Activated naive CD4-positive, alpha-beta T cell treated with anti-CD3 and anti-CD28 coated beads, Interleukin-2, amount 50 U/mL, for 16 hours (primary cell): ENCODE data around the gene SHISA5.

Experiments used
- DNase-seq: peaks from one replicate; pipeline ENCODE4 v3.0.0-alpha.2; 2020

SHISA5 gene

DNA sequence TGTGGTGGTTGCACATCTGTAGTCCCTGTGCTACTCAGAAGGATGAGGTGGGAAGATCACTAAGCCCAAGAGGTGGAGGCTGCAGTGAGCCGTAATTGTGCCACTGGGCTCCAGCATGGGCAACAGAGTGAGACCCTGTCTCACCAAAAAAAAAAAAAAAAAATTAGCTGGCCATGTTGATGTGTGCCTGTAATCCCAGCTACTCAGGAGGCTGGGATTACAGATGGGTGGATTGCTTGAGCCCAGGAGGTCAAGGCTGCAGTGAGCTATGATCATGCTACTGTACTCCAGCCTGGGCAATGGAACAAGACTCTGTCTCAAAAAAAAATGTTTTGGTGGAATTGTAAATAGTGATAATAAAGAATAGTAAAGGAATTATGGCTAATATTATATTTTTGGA is 47.5 kb downstream of the SHISA5 start:
- no peak for DNase-seq

DNA sequence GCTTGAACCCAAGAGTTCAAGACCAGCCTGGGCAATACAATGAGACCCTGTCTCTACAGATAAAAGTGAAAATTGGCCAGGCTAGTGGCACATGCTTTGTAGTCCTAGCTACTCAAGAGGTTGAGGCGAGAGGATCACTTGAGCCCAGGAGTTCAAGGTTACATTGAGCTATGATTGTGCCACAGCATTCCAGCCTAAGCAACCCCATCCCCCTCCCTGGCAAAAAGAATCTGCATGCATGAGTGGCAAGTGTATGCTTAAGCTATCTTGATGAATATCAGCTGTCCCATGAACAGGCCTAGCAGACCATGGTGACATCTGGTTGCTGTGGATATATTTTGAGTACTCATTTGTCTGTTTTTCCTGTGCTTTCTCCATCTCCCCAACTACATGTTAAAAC is 52.7 kb downstream of the SHISA5 start:
- DNase-seq, result no peak

GRCh38 chr3:48446425-48447193 is 57.4 kb downstream of the SHISA5 start, which contains the start of gene ATRIP:
ATRIP (plus strand) TSS chr3:48446737; CDS start chr3:48446846, 109 bp downstream.
- DNase-seq, result peak; percentile 86

DNA sequence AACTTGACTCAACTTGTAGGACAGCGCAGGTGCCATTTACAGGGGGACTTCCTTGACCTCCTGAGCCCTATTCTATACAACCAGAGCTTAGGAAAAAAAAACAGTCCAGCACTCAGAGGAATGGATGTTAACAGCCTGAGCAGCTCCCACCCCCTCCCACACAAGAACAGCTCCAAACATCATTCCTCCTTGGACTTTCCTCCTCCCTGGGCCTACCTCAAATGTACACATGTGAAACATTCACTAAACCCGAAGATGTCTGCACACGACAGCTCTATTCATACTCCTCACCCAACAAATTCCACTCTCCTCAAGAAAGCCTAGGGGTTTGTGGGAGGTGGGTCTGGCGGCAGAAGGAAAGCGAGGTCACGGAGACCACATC is 57.9 kb downstream of the SHISA5 start:
- DNase-seq, result no peak

DNA sequence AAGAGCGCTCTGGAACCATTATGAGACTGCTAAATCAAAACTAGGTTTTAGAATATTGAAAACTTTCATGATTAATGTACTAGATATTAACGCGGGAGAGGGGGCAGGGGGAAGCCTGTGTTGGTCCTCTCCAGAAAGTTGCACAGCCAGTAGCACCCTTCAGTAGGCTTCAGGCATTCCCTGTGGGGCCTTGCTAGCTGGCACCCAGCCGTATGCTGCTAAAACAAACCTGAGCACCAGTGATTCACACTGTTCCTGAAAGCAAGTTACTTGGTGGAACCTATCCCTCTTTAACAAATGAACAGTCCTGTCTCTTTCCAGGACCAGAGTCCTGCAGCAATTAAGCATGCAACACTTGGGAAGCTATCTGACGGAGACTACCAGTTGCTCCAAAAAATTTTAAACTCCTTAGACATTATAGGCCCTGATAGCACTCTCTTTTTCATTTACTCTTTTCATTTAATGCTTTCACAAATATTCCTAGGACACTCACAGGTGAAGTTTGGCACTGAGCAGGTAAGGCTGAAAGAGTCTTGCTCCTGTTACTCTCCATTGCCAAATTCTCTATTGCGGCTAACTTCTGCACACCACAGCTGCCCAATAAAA is 58.6 kb downstream of the SHISA5 start:
- no peak for DNase-seq

- no peak for DNase-seq
These were observed 62.0 kb downstream of the SHISA5 start for GRCh38 chr3:48441940-48442339.

DNA sequence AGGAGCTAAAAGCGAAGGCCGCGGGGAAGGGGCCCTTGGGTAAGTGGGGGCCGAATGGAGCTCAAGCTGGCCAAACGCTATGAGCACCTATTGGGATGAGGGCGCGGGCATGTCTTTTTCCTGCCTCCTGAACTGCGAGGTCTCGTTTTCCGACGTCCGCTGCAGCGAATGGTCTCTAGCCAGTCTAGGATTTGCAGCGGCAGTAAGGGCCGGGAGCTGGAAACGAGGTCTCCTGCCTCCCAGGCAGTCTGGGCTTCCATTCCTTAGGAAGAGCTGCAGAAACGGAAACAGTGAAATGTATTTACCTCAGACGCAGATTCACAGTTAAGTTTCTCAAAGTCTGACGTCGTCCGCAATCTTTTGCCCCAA is 63.4 kb downstream of the SHISA5 start:
- no peak for DNase-seq

- DNase-seq, result peak; percentile 99
These were observed 64.0 kb downstream of the SHISA5 start, which contains the start of the genes CCDC51 and TMA7 for GRCh38 chr3:48439820-48440589. CCDC51 (minus strand) TSS chr3:48440119; CDS start chr3:48435128, 4,991 bp downstream. TMA7 (plus strand) TSS chr3:48440257; CDS start chr3:48440297, 40 bp downstream.

- DNase-seq, result no peak
These were observed 66.2 kb downstream of the SHISA5 start for GRCh38 chr3:48437812-48438211.

GRCh38 chr3:48436855-48437254 is 67.1 kb downstream of the SHISA5 start:
- no peak for DNase-seq

GRCh38 chr3:48436477-48436787 is 67.5 kb downstream of the SHISA5 start:
- DNase-seq, result no peak

DNA sequence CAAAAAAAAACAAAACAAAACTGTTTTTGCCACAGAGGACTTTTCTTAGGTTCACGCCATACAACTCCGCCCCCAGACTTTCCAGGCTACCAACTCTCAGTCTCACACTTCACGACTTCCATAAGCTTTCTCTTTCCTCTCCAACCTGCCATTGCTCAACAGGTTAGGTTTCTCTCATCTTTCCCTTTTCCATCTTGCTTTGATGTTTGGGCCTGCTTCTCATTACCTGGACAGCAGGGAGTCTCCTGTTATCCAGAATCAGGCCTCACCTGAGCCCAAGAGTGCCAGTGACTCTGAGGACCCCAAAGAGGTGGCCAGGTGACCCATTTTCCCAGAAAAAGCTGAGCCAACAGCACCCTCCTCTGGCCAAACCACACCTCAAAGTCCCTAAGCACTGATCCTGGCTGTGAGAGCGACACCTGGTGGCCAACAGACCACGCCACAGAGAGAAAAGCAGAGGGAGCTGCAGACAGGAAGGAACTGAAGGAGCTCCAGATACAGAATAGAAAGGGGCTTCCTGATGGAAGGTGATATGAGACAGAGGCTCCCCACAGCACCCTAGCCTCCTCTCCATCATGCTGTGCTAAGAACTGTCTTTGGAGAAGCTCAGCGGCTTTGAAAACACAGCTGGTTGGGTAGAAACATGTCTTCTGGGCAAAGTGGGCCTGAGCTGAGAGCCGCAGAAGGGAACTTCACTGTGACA is 68.0 kb downstream of the SHISA5 start:
- peak; percentile 83 for DNase-seq

DNA sequence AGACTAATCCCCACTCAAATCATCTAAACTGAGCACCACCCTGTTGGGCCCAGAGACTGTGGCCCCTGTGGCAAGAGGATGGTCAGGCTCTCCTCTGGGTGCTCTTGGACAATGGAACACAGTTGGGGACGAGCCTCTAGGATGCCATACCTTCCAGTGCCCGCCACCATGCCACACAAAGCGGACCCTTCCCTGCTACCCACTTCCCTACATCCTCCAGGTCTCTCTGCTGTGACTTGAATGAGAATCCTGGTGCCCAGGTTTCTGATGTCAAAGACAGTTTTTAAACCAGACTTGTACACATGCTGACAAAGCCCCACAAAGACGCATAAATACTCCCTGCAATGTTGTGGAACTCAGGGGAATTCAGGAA is 68.8 kb downstream of the SHISA5 start:
- no peak for DNase-seq

DNA sequence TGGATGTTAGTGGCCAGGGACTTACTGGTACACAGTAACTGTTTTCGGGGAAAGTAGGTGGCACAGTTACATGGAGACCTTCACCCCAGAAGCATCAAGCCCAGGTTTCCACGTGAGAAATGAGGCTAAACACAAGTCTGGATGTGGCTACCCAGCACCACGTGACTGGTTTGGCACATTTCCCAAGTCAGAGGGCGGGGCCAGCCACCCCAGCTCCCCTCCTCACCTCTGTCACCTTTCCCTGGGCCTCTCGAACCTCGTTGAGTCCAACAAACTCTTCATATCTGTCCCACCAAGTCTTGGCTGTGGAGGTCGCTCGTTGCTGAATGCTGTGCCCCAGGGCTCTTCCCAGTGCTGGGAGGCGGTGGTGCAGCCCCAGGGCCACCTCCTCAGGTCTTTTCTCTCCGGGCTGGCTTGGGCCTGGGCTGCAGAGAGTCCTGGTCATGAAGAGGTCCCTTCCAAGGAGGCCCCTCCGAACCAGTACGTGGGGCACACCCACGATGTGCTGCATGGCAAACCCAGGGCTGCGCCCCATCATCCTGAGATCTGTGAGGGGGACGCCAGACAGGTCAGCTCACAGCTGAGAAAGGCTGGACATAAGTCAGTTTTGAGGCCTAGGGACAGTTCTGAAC is 69.3 kb downstream of the SHISA5 start:
- DNase-seq, result no peak

GRCh38 chr3:48433472-48434118 is 70.4 kb downstream of the SHISA5 start:
- DNase-seq, result no peak

DNA sequence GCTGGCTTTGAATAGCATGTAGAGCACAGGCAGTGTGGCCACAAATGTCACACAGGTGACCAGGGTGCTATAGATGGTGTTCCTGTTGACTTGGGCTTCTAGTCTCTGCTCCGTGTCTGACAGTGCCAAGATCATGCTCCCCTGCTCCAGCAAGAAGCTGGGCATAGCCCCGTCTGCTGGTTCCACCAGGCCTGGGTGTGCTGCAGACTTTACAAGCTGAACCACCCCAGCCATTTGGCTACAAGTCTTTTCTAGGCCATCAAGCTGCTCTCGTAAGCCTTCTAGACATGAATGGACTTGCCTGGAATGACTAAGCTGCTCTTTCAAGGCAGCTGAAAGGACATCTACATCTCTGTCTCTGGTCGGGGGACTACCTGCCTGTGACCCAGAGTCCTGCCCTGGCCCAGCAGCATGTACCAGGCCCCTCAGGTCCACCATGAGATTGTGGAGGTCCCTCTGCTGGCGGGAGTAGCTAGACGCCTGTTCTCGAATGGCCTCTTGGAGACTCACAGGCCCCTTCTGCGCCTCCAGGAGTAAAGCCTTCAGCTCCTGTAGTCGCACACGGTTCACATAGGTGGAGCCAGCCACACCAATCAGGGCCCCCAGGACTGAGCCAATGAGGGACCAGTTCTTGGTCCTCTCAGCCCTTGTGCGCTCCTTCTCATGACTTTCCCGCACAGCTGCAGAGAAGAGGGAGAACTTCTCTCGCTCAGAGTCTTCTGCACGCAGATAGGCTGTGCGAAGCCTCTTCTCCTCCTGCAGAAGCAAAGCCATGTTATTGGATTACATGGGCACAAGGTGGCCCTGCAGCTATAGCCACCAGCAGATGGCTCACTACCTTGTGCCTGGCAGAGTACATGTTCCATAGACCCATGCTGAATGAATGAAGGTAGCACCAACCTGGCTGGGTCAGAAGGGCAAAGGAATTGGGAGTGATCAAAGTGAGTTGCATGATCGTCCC is 71.3 kb downstream of the SHISA5 start:
- no peak for DNase-seq

DNA sequence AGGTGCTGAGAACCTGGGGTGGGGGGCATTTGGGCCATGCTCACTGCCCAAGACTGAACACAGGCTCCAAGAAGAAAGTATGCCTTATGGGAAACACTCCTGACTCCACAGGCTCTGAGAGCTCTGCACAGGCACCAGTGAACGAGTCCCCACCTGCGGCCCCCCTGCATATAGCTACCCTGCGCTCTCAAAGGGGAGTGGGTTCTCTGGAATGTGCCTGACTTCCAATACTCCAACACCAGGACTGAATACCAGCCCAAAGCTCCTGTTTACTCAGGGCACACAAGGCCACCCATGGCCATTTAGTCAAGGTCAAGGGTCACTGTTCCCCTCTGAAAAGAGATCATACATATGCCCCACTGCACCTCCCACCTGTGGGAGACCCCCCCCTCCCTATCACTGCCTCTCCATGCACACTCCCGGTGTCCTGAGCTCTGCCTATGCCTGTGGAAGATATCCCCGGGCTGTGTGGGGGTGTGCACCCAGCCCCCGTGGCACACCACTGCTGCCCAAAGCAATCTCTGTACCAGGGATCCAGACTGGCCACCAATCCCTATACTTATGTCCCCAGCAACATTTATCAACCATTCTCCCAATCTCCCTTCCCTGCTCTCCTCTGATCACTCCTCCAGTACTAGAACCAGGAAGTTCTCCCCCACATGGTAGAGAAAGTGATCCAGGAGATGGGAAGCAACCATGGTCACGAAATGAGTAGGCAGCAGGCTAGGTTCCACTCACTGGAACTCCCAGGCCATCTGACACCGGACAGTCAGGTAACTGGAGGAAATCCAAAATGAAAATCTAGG is 72.5 kb downstream of the SHISA5 start:
- no peak for DNase-seq

GRCh38 chr3:48430708-48431101 is 73.3 kb downstream of the SHISA5 start:
- DNase-seq, result no peak

DNA sequence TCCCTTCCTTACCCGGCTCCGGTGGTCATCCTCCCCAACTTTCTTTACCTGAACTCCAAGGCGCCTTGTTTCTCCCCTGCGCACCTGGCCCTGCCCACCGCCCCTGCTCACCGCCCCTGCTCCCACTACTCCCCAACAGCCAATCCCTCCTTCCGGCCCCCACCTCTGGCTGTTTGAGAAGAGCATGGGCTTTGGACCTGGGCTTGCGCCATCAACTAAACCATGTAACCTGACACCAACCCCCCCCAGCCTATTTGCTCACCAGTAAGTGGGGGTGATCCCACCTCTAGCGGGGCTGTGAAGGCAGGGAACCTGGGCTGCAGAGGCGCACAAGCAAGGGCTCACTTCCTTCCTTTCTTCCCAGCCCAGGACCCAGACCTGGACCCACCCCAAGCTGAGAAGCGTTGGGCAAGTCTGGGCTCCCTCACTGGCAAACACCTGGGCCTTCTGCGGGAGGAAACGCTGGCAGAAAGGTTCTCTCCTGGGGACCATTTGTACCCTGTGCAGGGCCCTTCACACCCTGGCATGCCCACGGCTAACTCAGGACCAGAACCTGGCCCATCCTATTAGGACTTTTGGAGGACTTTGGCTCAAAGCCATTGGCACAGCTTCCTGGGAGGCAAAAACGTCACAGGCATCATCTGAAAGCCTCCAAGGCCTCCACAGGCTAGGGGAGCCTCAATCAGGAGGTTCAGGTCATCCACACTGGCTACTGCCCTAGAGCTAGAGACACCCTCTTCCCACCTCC is 73.8 kb downstream of the SHISA5 start, which contains the start of gene PLXNB1:
TSS of gene PLXNB1 (minus strand) at position 127 of the 748 bp plus-strand sequence. CDS start 5,475 bp downstream, outside the sequence.
- peak; percentile 24 for DNase-seq
